Thyroid gland (tissue), 4 donors: ENCODE results near the gene CFAP43.

Source experiments
- POLR2A ChIP-seq, 2 donors: fragments of 450-650 bp; IDR thresholded peaks; one replicate each; pipeline ENCODE4 v1.6.1; 2017; ENCODE audit warnings: antibody characterized with exemption in 2 of 2, mild to moderate bottlenecking in 2 of 2, moderate library complexity in 1 of 2
- TF ChIP-seq, protein P1 (sequence below), 6 experiments: fragments of 200-600 bp in 3 of 6; fragments of 450-650 bp in 3 of 6; sonication (generic) in 3 of 6; IDR thresholded peaks; one replicate each; pipeline ENCODE4 v1.5.1; 2016 to 2019; ENCODE audit warnings: antibody characterized with exemption in 6 of 6, mild to moderate bottlenecking in 2 of 6, inconsistent platforms in 1 of 6, moderate library complexity in 1 of 6

DNA sequence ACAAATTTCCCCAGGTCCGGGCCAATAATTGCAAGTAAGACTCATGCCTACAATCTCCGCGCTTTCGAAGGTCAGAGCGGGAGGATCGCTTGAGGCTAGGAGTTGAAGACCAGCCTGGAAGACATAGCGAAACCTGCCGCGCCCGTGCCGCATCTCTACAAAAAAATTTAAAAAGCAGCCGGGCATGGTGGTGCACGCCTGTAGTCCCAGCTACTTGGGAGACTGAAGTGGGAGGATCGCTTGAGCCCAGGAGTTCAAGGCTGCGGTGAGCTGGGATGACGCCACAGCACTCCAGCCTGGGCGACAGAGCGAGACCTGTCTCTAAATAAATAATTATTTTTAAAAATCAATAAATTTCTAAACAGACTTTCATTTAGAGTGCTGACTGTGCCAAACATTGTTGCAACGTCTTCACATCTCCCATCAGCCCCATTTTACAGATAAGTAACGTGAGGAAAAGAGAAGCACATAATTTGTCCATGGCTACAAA is 494 bp upstream of the CFAP43 start:
- TF ChIP-seq, protein P1, sequence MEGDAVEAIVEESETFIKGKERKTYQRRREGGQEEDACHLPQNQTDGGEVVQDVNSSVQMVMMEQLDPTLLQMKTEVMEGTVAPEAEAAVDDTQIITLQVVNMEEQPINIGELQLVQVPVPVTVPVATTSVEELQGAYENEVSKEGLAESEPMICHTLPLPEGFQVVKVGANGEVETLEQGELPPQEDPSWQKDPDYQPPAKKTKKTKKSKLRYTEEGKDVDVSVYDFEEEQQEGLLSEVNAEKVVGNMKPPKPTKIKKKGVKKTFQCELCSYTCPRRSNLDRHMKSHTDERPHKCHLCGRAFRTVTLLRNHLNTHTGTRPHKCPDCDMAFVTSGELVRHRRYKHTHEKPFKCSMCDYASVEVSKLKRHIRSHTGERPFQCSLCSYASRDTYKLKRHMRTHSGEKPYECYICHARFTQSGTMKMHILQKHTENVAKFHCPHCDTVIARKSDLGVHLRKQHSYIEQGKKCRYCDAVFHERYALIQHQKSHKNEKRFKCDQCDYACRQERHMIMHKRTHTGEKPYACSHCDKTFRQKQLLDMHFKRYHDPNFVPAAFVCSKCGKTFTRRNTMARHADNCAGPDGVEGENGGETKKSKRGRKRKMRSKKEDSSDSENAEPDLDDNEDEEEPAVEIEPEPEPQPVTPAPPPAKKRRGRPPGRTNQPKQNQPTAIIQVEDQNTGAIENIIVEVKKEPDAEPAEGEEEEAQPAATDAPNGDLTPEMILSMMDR (IDR thresholded peaks at IDR 0.05), result no peak
- TF ChIP-seq POLR2A (IDR thresholded peaks at IDR 0.05), result no peak
